Measurements from ENCODE around the gene HPS1.

The HPS1 gene

DNA sequence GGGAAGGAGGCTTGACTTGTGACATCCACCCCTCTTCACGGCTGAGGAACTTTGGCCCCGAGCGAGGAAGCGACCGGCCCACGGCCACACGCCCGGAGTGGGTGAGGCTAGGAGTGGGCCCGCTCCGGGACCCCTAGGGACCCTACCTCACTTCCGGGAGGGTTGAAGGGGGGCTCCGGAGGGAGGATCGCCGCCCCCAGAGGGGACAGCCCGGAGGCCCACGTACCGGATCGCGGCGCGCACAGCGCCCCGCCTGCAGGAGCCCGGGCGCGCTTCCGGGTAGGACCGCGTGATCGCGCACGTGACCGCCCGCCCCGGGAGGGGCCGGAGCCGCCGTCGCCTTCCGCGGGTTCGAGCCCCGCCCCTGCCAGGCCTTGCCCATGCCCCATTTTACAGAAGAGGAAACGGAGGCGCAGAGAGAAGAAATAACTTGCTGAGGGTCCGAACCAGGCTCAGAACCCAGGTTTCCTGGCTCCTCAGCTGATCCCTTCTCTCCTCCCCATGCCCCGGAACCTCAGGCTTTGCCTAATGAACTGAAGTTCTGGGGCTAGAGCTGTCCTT lies at the start of gene HPS1:
Gene HPS1 (minus strand): TSS at position 275 of the 561 bp plus-strand sequence. CDS start 3,695 bp downstream, outside the sequence.
- DNase-seq, result peak; percentile 35 to 49

- DNase-seq, result no peak
Observed at GRCh38 chr10:98492763-98493162, 46.0 kb upstream of the HPS1 start.

DNA sequence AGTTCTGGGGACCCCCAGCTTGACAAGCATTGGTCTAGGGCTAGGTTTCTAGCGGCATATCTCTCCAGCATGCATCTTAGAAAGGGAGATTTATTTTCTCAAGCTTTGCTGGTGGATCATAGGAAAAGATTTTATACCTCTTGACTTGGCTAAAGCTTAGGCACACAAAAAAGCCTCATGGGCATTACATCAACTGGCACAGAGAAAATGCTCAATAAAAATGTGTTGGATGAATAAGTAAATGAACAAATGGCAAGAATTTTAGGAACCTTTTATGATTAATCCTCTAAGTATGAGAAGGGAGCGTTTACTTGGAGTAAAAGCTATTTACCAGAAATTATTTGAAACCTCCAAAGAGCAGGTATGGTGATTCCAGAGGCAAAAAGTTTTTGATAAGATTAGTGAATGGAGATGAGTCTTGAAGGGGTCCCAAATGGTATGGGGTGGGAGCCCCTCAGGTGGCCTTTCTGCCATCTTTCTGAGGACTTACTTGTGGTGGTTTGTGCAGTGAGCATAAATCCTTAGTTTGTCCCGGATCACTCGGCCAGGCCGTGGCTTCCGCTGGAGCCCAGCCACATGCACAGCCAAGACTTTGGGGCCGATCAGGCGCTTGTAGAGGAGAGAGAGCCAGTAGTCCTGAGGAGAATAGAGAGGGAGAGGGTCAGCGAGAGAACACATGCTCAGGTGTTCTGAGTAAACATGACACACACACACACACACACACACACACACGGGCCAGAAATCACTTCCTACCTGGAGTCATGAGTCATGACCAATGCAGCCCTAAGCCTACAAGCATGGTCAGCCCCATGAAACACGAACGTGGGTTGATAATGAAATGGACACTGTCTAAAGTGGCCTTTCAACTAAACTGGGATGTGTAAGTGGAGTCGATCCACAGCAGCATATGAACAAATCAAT lies 43.1 kb upstream of the HPS1 start:
- no peak for DNase-seq

- no peak for DNase-seq
Observed at GRCh38 chr10:98488669-98489430, 42.1 kb upstream of the HPS1 start.

GRCh38 chr10:98487649-98488048 lies 40.9 kb upstream of the HPS1 start:
- no peak for DNase-seq

DNA sequence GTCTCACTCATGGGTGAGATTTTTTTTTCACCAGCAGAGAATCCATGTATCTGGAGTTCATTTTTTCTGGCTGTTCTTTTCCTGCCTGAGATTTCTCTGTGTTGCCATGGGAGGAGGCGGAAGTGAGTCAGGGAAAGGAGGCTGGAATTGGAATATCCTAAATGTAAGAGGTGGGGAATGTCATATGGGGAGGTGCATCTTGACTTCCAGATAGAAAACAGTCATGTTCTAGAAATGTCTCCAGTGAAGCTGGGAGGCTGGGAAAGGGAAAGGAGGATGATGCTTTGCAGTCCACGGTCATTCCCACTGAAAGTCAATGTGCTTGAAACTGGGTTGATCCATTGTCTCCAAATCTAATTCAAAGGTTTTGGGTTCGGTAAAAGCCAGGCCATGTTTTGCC lies 39.7 kb upstream of the HPS1 start:
- no peak for DNase-seq

- no peak for DNase-seq
Observed at GRCh38 chr10:98485959-98486358, 39.2 kb upstream of the HPS1 start.

GRCh38 chr10:98483658-98484057 lies 36.9 kb upstream of the HPS1 start:
- no peak for DNase-seq

DNA sequence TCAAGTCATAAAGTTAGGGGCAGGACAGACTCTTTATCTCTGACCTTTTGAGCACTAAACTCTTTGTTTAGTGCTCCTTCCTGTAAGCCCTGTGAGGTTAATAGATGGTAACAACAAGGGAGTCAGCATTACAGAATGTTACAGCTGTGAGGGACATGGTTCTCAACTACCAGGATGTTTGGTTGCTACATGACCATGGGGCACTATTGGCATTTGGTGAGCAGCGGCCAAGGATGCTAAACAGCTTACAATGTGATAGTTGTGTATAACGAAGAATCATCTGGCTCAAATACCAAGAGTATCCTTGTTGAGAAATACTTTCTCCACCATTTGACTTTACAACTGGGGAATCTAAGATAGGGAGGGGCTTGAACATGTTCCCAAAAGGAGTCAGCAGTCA lies 35.4 kb upstream of the HPS1 start:
- DNase-seq, result no peak

DNA sequence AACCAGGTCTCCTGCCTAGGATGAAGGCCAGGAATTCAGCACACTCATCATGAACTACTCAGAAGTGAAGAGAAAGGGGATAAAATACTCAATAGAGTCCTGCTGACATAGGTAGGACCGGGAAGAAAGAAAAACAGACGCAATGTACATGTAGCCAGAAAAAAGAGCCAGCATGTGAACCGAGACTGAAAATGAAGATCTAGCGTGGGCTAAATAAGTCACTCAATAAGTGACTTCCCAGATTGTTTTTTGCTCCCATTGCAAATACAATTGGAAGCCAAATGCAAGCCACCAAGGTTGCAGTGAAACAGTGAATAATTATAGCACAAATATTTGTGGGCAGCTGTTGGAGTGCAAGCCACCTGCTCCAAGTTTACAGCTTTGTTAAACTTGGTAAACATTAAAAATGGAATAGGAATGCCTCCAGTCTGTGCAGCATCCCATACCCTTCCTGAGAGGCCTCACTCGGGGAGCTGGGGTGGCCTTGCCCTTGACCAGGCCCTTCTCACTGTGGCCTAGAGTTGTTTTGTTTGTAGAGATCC lies 34.7 kb upstream of the HPS1 start:
- no peak for DNase-seq

DNA sequence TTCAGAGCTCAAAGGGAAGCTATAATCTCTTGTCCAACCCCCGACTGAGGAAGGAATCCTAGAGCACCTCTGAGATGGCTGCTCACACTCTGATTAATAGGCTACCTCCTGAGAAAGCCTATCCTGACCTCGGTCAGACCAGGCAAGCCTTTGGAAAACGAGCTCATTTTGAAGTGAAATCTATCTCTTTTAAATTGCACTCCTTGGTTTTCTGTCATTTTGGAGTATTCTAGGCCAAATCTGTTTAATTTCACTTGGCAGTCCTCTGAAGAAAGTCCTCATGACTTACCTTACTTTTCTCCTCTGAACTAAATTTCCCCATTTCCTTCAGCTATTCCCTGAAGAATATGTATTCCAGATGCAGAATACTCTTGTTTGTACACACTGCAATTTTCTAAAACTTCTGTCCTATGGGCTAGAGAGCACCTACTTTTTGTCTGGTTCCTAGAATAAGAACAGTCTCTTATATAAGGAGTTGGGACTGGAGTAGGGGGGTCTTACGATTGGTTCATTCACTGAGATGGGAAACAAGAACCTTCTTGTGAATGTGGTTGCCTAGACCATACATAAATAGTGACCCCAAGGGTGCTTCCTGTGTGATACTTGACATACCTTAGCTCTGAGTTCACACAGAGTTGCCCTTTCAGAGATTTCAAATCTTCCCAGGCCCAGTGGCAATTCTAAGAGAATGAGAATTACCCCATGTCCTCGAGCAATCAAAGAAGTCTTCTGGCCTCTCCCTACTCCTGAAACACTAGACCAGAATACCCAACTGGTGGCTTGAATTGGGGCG lies 31.9 kb upstream of the HPS1 start:
- no peak for DNase-seq

GRCh38 chr10:98477861-98478260 lies 31.1 kb upstream of the HPS1 start:
- DNase-seq, result no peak

- no peak for DNase-seq
Observed at GRCh38 chr10:98474628-98475027, 27.9 kb upstream of the HPS1 start.

DNA sequence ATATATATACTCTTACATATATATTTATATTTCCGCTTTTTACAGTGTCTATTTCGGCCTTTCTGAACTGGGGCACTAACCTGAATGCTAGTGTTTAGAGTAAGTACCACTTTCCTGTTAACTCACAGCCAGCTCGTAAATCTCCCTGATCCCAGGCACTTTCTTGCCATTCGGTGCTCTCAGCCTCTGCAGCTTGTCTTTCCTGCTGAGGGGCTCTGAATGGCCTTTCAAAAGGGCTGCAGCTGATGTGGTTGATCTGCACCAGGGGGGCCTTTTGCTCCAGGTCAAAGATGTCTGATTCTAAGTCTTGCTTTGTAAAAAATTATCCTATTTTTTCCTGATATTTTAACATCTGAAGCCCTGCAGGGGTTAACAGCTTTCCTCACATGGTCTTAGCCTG lies 25.5 kb upstream of the HPS1 start:
- DNase-seq, result no peak

DNA sequence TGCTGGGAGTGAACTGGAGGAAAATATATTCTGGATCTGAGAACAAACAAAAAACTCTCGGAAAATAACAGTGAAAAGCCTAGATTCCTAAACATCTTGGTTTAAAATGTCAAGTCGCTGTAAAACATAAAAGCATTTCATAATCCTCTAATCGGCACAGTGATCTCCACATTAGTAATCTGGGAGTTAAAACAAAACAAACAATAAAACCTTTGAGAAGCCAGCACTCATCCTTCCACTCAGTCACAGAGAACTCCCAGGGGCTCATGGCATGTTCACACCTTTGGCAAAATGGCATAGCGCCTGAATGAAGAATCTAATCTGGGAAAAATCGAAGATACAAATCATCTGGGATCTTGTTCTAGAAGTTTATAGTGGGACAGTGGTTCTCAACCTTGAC lies 24.1 kb upstream of the HPS1 start:
- DNase-seq, result no peak

DNA sequence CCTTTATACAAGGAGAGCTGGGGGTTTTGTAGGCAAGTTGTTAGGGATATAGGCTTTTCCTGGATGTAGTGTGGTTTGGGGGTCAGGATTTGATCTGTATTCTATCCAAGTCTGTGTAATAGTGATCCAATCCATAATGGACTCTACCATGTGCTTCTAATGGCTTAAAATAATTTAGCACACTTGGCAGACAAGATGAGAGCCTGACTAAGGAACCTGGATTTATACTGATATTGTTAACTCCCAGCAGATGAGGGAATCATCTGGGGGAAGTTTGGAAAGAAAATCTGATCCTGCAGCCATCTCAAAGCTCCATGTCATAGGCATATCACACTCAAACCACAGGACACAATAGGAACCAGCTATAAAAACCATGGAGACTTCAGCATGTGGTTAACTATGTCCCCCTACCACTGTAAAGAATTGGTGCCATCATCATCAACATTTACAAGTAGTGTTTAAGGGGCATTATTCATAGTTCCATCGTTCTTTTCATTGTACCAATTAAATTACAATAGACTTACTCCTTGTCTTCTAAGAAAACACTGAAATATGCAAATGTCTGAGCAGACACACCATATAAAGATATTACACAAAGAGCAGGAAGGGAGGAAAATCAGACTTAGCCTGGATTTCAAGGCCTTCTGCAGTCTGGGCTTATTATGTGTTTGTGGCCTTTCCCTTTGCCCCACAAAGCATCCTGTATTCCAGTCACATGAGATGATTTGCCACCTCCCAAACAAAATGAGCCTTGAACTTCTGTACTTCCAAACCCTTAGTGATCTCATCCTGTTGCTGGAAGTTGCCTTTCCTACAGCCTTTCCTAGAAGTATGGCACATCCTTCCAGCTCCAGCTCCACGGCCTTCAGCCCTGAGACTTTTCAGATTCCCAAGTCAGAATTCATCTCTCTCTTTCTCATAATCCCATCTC lies 22.5 kb upstream of the HPS1 start:
- no peak for DNase-seq

DNA sequence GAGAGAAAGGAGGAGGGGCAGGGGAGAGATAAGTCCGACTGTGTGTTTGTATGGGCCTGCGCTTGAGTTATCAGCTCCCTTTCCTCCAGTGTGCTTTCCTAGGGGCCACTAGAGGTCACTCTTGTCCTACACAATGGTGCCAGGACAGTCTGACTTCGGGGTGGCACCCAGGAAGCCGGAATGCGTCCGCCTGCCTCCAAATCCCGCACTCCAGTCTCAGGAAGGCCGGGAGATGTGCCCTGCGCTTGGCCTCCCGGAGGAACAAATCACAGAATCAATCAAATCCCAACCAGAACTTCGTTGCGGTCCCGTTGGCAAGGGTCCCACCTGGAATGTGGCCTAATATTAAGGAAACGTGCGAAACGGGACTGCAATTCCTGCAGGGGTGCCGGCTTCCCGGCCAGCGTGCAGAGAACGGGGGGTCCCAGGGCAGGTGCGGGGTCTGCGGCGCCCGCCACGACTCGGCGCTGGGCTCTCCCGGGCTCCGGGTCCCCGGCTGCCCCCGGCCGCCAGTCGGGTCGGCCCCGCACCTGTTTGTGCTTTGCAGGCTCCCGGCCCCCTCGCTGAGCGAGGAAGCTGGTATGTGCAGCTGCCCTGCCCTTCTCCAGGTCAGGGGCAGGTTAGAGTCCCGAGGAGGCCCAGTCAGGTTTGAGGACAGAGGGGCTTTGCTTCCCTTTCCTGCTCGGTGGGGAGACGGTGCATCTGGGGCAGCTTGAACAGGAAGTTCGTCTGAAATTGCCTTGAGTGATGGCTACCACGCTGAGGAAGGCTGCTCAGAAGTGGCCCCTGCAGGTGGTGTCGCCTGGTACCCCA lies 21.0 kb upstream of the HPS1 start:
- peak; percentile 69 to 88 for DNase-seq

- no peak for DNase-seq
Observed at GRCh38 chr10:98466861-98467505, 20.2 kb upstream of the HPS1 start.

DNA sequence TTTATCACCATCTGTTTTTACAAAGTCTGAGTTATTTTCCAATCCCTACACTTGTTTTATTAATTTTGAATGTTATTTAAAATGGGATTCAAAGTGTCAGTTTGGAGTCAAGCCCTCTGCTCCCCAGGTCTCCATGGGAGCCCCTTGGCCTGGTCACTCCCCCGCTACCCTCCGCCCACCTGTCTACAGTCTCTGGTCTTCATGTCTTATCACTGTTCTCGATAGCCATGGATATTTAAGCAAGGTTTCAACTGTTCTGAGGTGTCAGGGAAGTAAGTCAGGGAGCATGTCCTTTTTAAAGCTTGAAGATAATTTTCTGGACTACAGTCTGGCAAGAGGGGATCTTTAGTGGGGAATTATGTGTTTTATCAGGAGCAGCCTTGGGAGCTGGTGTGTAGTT lies 19.1 kb upstream of the HPS1 start:
- DNase-seq, result no peak

All from hippocampal formation (tissue), 2 donors.